Stimulated activated CD8-positive, alpha-beta memory T cell treated with anti-CD3 and anti-CD28 coated beads, Interleukin-2, amount 100 ng/mL, for 1 hour (primary cell): ENCODE data around the gene FCRL2.
"Not testable (repeated sequence)": the region's sequence is repeated elsewhere in the genome, so short reads cannot be mapped to it uniquely, and the experiment has no call there.

Experiments
- DNase-seq, 2 donors: peaks; one replicate each; pipeline ENCODE4 v3.0.0-alpha.2; 2020; ENCODE audit warnings: low read depth in 2 of 2

The FCRL2 gene

DNA sequence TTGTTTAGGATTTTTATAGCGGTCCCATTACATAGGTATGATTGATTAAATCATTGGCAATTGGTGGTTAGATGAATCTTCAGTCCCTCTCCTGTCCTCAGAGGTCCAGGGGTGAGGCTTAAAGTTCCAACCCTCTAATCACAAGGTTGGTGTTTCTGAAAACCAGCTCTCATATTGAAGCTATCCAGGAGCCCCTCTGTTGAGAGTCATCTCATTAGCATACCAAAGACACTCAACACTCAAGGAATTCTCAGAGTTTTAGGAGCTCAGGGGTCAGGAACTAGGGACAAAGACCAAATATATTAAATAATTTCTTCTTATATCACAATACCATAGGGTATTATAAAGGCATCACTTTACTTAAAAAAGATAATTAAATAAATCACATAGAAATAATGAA lies 23.3 kb downstream of the FCRL2 start:
- no peak for DNase-seq

GRCh38 chr1:157751283-157751682 lies 25.6 kb downstream of the FCRL2 start:
- DNase-seq = no peak

- DNase-seq = no peak
Measured at GRCh38 chr1:157748262-157748817, 28.6 kb downstream of the FCRL2 start.

GRCh38 chr1:157739229-157739901 lies 37.6 kb downstream of the FCRL2 start:
- no peak for DNase-seq

- not testable (repeated sequence) for DNase-seq
Measured at GRCh38 chr1:157735991-157736390, 40.9 kb downstream of the FCRL2 start.

DNA sequence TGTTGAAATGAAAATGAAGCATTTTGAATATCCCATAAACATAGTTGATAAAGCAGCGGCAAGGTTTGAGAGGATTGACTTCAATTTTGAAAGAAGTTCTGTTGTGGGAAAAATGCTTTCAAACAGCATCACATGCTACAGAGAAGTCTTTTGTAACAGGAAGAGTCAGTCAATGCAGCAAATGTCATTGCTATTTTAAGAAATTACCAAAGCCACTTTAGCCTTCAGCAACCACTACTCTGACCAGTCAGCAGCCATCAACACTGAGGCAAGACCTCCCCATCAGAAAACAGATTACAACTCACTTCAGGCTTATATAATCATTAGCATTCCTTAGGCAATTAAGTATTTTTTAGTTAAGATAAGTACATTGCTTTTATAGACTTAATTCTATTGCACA lies 42.6 kb downstream of the FCRL2 start:
- no peak for DNase-seq

- DNase-seq = no peak
Measured at GRCh38 chr1:157732755-157733154, 44.2 kb downstream of the FCRL2 start.

DNA sequence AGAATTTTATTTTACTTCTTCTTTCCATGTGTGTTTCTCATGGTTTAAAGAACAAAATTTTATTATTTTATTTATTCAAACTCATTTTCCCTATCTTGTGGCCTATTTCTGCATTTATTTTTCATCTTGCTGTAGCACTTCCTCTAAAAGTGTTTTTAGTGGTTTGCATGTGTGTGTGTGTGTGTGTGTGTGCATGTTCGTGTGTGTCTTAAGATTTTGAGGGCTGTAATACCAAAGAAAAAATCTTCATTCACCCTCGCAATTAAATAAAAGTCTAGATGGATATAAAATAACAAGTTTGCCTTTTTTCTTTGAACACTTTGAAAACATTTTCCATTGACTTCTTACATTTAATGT lies 51.7 kb downstream of the FCRL2 start:
- DNase-seq = no peak

GRCh38 chr1:157724537-157725220 lies 52.3 kb downstream of the FCRL2 start:
- DNase-seq = no peak

DNA sequence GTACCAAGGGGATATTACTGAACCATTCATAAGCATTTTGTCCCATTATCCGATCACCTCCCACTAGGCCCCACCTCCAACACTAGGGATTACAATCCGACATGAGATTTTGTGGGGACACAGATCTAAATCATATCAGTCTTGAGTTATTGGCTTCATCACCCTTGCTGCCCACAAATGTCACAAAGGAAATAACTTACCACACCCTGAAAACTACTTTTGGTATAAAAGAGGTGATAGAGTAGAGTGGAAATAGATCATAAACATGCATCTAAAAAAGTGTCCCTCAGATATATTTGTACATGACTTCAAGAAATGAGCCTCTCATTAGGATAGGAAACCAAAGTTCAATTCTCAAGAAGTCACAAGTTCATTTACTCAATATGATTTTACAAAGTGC lies 53.8 kb downstream of the FCRL2 start:
- no peak for DNase-seq

- no peak for DNase-seq
Measured at GRCh38 chr1:157721985-157722384, 54.9 kb downstream of the FCRL2 start.

- no peak for DNase-seq
Measured at GRCh38 chr1:157715736-157716135, 61.2 kb downstream of the FCRL2 start.

DNA sequence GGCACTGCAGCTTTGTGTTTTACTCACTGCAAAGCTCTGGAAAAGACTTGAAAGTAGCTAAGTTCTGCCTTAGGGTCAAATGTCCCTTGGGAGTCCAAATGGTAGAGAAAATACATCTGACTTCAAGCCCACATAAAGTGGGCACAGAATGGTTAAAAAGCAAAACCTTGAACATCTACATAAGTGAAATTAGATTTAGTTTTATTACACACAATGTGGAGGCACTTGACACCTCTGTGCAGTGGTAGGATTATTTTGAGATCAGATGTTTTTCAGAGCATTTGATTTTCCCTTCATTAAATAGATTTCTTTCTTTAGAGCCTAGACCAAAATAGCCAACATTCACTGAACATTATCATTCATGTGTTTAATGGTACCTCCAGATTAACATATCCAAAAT lies 65.1 kb downstream of the FCRL2 start:
- no peak for DNase-seq

GRCh38 chr1:157704878-157705277 lies 72.1 kb downstream of the FCRL2 start:
- DNase-seq = no peak

- no peak for DNase-seq
Measured at GRCh38 chr1:157703981-157704380, 73.0 kb downstream of the FCRL2 start.

- no peak for DNase-seq
Measured at GRCh38 chr1:157702308-157702825, 74.6 kb downstream of the FCRL2 start.

- DNase-seq = no peak
Measured at GRCh38 chr1:157700732-157701131, 76.2 kb downstream of the FCRL2 start, which contains the start of gene FCRL3. TSS of gene FCRL3 (minus strand) at chr1:157700769. CDS start at chr1:157700489, 280 bp downstream.

DNA sequence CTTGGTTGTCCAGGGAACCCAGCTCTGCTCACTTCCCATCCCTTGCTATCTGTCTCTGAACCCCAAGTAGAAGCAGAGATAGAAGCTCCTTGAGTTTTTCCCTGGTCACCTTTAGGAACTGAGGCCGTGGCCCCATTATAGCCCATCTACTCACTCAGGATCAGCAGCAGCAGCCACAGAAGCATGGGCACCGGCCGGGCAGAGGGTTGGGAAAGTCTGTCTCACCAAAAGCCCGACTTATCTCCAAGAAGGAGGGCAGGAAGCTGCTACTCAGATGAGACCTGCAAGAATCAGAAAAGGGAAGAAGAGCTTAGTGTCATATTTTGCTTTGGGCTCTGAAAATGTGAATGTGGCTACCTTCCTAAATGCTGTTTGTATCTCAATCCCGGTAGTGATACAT lies 76.6 kb downstream of the FCRL2 start:
- no peak for DNase-seq

DNA sequence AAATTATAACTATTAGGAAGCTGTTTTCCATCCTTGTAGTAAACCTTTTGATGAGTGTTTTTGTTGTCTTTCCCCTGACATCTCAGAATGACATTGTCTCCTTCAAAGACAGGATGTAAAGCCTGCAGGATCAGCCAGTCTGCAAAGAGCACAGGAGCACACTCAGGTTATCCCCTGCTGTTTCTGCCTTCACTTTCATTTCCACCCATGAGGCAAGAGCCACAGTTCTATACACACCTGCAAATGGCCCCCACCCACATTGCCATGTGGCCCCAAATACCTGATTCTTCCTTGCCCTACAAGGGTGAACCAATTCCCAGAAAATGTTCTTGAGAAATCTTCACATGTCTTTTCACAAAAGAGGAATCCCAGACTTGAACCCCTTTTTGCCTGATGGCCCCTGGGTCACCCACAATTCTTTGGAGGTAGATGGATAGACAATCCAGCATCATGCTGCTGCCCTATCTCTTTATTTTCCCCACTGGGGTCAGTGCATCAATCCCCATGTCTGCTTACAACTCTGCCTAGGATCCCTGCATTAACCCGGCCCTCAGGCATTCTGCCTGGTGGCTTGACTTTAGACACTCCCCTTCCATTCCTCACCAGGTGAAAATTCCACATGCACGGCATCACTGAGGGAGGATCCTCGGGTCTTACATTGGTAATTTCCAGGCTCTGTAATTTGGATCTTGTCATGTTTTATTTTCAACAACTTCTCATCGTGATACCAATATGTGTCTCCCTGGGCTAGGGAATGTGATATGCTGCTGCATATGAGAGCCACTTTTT lies 79.0 kb downstream of the FCRL2 start:
- no peak for DNase-seq

GRCh38 chr1:157696966-157697628 lies 79.8 kb downstream of the FCRL2 start:
- no peak for DNase-seq
